Measurements from ENCODE around the gene RPAIN. TPM values are rescaled to one million over a fixed set of nuclear protein-coding genes. Genes with fewer than 3 reads are reported as not detected.
A peak's percentile ranks its signal among the peaks of the same experiment; 100 is the strongest.

The RPAIN gene, protein sequence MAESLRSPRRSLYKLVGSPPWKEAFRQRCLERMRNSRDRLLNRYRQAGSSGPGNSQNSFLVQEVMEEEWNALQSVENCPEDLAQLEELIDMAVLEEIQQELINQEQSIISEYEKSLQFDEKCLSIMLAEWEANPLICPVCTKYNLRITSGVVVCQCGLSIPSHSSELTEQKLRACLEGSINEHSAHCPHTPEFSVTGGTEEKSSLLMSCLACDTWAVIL
- total RNA-seq, result 79.3 TPM
- polyA plus RNA-seq, result 10 to 100 TPM; 32.3 to 39.1 (median 35.2) TPM

GRCh38 chr17:5419959-5420653, at the start of gene RPAIN:
Gene RPAIN, plus strand, starts transcription at chr17:5420182. Its CDS starts 29 bp downstream, at chr17:5420211.
- DNase-seq (peak; percentile 81 to 94 (median 90)), ATAC-seq (ENCODE audit: low read depth in 2 of 2) (peak; percentile 69 to 70)
- H3K4me1 ChIP-seq (ENCODE audit: control insufficient read depth, insufficient read depth, low read length, poor library complexity, severe bottlenecking), result peaks cover 43% of the 10 kb centered on the region
- no peaks in the 10 kb centered on the region for H3K27me3 ChIP-seq (ENCODE audit: control insufficient read depth, insufficient read depth, low read length)
- H3K27me3 Mint-ChIP-seq, result no peaks in the 10 kb centered on the region
- peak within 1 kb of the TSS; percentile 94 to 100 (median 98) for H3K4me3 Mint-ChIP-seq
- H3K36me3 ChIP-seq (ENCODE audit: control insufficient read depth, insufficient read depth, low read length), result peaks cover 59% of the 10 kb centered on the region
- H3K9me3 ChIP-seq (ENCODE audit: control insufficient read depth in 2 of 2, low read length in 2 of 2), result no peaks in the 10 kb centered on the region
- H3K27ac Mint-ChIP-seq, result peak within 1 kb of the TSS; percentile 95 to 100 (median 99)
- H3K4me1 Mint-ChIP-seq, result peaks cover 22 to 63% (median 28%) of the 10 kb centered on the region in 4 donors
- H3K9me3 Mint-ChIP-seq, result no peaks in the 10 kb centered on the region
- peak within 1 kb of the TSS; percentile 99 for H3K27ac ChIP-seq (ENCODE audit: insufficient read depth, low read length, poor library complexity, severe bottlenecking)
- H3K36me3 Mint-ChIP-seq, result peaks cover 24% of the 10 kb centered on the region
- H3K4me3 ChIP-seq (ENCODE audit: low read depth, low read length), result peak within 1 kb of the TSS; percentile 97

- no peak for ATAC-seq (ENCODE audit: low read depth in 2 of 2)
- H3K36me3 ChIP-seq (ENCODE audit: control insufficient read depth, insufficient read depth, low read length), result peaks cover 74% of the 10 kb centered on the region
- DNase-seq, result no peak
- Mint-ChIP-seq H3K4me1 (peaks cover 0 to 6% (median 3%) of the 10 kb centered on the region in 4 donors), H3K4me3 (no peak overlapping the region), H3K27me3 (no peaks in the 10 kb centered on the region), H3K9me3 (no peaks in the 10 kb centered on the region), H3K27ac (no peak overlapping the region), H3K36me3 (peaks cover 43% of the 10 kb centered on the region)
- no peaks in the 10 kb centered on the region for H3K4me1 ChIP-seq (ENCODE audit: control insufficient read depth, insufficient read depth, low read length, poor library complexity, severe bottlenecking)
- H3K9me3 ChIP-seq (ENCODE audit: control insufficient read depth in 2 of 2, low read length in 2 of 2), result no peaks in the 10 kb centered on the region
- H3K27me3 ChIP-seq (ENCODE audit: control insufficient read depth, insufficient read depth, low read length), result no peaks in the 10 kb centered on the region
- no peak overlapping the region for H3K27ac ChIP-seq (ENCODE audit: insufficient read depth, low read length, poor library complexity, severe bottlenecking)
- H3K4me3 ChIP-seq (ENCODE audit: low read depth, low read length), result no peak overlapping the region
These were observed 49.6 kb upstream of the RPAIN start for GRCh38 chr17:5370411-5370810.

- H3K36me3 ChIP-seq (ENCODE audit: control insufficient read depth, insufficient read depth, low read length), result peaks cover 84% of the 10 kb centered on the region
- DNase-seq (no peak), ATAC-seq (ENCODE audit: low read depth in 2 of 2) (no peak)
- H3K9me3 ChIP-seq (ENCODE audit: control insufficient read depth in 2 of 2, low read length in 2 of 2), result no peaks in the 10 kb centered on the region
- H3K27me3 Mint-ChIP-seq, result no peaks in the 10 kb centered on the region
- H3K4me3 ChIP-seq (ENCODE audit: low read depth, low read length), result no peak overlapping the region
- H3K4me3 Mint-ChIP-seq, result no peak overlapping the region
- H3K4me1 ChIP-seq (ENCODE audit: control insufficient read depth, insufficient read depth, low read length, poor library complexity, severe bottlenecking), result no peaks in the 10 kb centered on the region
- H3K4me1 Mint-ChIP-seq, result peaks cover 0 to 6% (median 3%) of the 10 kb centered on the region in 4 donors
- no peaks in the 10 kb centered on the region for H3K27me3 ChIP-seq (ENCODE audit: control insufficient read depth, insufficient read depth, low read length)
- no peaks in the 10 kb centered on the region for H3K9me3 Mint-ChIP-seq
- no peak overlapping the region for H3K27ac ChIP-seq (ENCODE audit: insufficient read depth, low read length, poor library complexity, severe bottlenecking)
- peaks cover 34% of the 10 kb centered on the region for H3K36me3 Mint-ChIP-seq
- H3K27ac Mint-ChIP-seq, result no peak overlapping the region
These were observed 46.9 kb upstream of the RPAIN start for GRCh38 chr17:5373112-5373511.

- H3K27ac Mint-ChIP-seq, result peak overlapping the region; percentile 31 to 71 (median 39)
- no peak overlapping the region for H3K4me3 Mint-ChIP-seq
These were observed 41.3 kb upstream of the RPAIN start for GRCh38 chr17:5378566-5379207.

DNA sequence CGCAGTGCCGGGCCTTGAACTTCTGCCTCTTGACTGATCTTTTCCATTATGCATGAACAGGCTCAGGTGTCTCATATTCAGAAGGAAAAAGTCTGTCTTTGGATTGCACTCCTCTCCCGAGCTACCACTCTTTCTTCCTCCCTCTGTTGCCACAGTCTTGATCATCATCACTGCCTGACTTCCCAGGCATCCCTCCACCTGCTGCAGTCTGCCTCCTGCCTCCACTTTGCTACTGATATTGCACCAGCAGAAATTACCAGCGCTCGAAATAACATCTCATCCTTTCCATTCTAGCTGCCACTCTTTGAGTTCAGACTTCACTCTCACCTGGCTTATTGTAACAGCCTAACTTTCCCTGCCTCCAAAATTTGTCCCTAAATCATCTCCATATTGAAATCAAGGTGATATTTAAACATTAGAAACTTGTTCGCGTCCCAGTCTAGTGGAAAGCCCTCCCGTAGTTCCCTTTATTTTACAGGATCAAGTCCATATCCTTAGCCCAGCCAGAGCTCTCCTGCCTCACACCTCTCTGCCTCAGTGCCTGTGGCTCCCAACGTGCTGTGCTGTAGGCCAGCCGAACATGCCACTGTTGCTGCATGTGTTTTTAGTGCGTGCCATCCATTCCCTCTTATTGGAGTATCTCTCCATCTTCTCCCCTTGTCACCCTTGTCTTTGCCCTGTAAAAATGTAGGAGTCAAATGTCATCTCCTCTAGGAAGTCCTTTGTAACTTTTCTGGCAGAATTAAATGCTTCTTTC, 40.5 kb upstream of the RPAIN start:
- H3K27ac ChIP-seq (ENCODE audit: insufficient read depth, low read length, poor library complexity, severe bottlenecking), result no peak overlapping the region
- no peak overlapping the region for H3K4me3 Mint-ChIP-seq
- no peak overlapping the region for H3K4me3 ChIP-seq (ENCODE audit: low read depth, low read length)
- H3K36me3 Mint-ChIP-seq, result peaks cover 43% of the 10 kb centered on the region
- peak overlapping the region; percentile 39 to 71 (median 69) for H3K27ac Mint-ChIP-seq
- no peaks in the 10 kb centered on the region for H3K9me3 ChIP-seq (ENCODE audit: control insufficient read depth in 2 of 2, low read length in 2 of 2)
- H3K27me3 Mint-ChIP-seq, result no peaks in the 10 kb centered on the region
- H3K4me1 Mint-ChIP-seq, result peaks cover 0 to 8% (median under 1%) of the 10 kb centered on the region in 4 donors
- DNase-seq, result no peak
- H3K36me3 ChIP-seq (ENCODE audit: control insufficient read depth, insufficient read depth, low read length), result peaks cover 91% of the 10 kb centered on the region
- no peaks in the 10 kb centered on the region for H3K27me3 ChIP-seq (ENCODE audit: control insufficient read depth, insufficient read depth, low read length)
- H3K4me1 ChIP-seq (ENCODE audit: control insufficient read depth, insufficient read depth, low read length, poor library complexity, severe bottlenecking), result no peaks in the 10 kb centered on the region
- H3K9me3 Mint-ChIP-seq, result no peaks in the 10 kb centered on the region
- ATAC-seq (ENCODE audit: low read depth in 2 of 2), result no peak

More at GRCh38 chr17:5378566-5379207, 41.3 kb upstream of the RPAIN start:
- Histone ChIP-seq H3K4me3 (ENCODE audit: low read depth, low read length) (no peak overlapping the region), H3K27me3 (ENCODE audit: control insufficient read depth, insufficient read depth, low read length) (no peaks in the 10 kb centered on the region), H3K36me3 (ENCODE audit: control insufficient read depth, insufficient read depth, low read length) (peaks cover 89% of the 10 kb centered on the region), H3K9me3 (ENCODE audit: control insufficient read depth in 2 of 2, low read length in 2 of 2) (no peaks in the 10 kb centered on the region), H3K27ac (ENCODE audit: insufficient read depth, low read length, poor library complexity, severe bottlenecking) (no peak overlapping the region), H3K4me1 (ENCODE audit: control insufficient read depth, insufficient read depth, low read length, poor library complexity, severe bottlenecking) (no peaks in the 10 kb centered on the region)
- DNase-seq (no peak), ATAC-seq (ENCODE audit: low read depth in 2 of 2) (no peak)
- H3K9me3 Mint-ChIP-seq, result no peaks in the 10 kb centered on the region
- peaks cover 0 to 8% (median under 1%) of the 10 kb centered on the region in 4 donors for H3K4me1 Mint-ChIP-seq
- peaks cover 45% of the 10 kb centered on the region for H3K36me3 Mint-ChIP-seq
- H3K27me3 Mint-ChIP-seq, result no peaks in the 10 kb centered on the region

DNA sequence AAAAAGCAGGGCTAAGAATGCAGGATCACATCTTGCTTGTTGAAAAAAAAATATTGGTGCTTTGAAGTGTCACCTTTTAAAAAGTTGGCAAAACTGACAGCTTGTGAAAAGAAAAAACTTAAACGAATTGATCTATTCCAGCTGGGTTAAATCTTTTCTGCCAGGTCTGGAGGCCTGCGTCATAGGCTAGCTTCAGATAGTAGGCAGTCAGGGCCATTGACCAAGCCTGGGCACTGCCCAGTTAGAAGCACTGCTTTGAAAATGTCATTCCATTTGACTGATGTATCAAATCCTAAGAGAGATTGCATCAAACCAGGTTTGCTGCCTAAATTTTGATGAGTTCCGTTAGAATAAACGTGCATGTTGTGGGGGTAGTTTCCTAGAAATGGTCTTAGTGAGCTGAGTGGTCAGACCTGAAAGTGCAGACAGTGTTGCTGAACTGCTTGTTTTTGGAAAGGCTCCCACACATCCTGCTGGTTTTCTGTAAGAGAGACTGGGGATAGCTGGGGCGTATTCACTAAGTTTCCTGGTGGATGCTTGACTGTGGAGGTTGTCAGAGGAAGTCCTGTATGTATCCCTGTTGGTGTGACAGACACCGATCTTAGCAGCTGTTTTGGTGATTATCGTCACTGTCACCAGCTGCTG, 39.4 kb upstream of the RPAIN start:
- no peak overlapping the region for H3K4me3 Mint-ChIP-seq
- Histone ChIP-seq H3K4me3 (ENCODE audit: low read depth, low read length) (no peak overlapping the region), H3K27ac (ENCODE audit: insufficient read depth, low read length, poor library complexity, severe bottlenecking) (no peak overlapping the region), H3K4me1 (ENCODE audit: control insufficient read depth, insufficient read depth, low read length, poor library complexity, severe bottlenecking) (no peaks in the 10 kb centered on the region), H3K27me3 (ENCODE audit: control insufficient read depth, insufficient read depth, low read length) (no peaks in the 10 kb centered on the region), H3K36me3 (ENCODE audit: control insufficient read depth, insufficient read depth, low read length) (peaks cover 95% of the 10 kb centered on the region), H3K9me3 (ENCODE audit: control insufficient read depth in 2 of 2, low read length in 2 of 2) (no peaks in the 10 kb centered on the region)
- H3K27me3 Mint-ChIP-seq, result no peaks in the 10 kb centered on the region
- no peak for ATAC-seq (ENCODE audit: low read depth in 2 of 2)
- no peak for DNase-seq
- H3K9me3 Mint-ChIP-seq, result no peaks in the 10 kb centered on the region
- peaks cover 43% of the 10 kb centered on the region for H3K36me3 Mint-ChIP-seq
- H3K4me1 Mint-ChIP-seq, result peaks cover 0 to 8% (median under 1%) of the 10 kb centered on the region in 4 donors
- no peak overlapping the region for H3K27ac Mint-ChIP-seq

DNA sequence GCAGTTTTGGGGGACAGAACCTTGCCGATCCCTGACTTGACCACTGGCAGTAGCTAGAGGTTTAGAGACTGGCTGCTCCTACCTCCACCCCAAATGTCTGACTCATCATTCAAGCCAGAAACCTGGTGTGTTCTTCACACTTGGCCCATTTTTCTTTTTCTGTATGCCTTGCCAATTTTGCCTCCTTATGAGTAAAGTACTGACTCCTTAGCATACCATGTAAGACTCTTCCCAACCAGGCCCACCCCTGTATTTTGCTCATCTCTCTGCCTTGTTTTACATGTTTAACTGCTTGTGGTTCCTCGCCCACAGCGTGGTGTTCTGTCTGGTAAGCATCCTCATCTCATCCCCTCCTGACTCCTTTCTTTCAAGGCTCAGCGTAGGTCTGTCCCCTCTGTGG, 38.4 kb upstream of the RPAIN start:
- Mint-ChIP-seq H3K4me3 (peak overlapping the region in 1 of 4 donors; percentile 59), H3K36me3 (peaks cover 48% of the 10 kb centered on the region), H3K4me1 (peaks cover 0 to 8% (median under 1%) of the 10 kb centered on the region in 4 donors), H3K27me3 (no peaks in the 10 kb centered on the region), H3K9me3 (no peaks in the 10 kb centered on the region), H3K27ac (peak overlapping the region in 1 of 3 donors; percentile 11)
- ATAC-seq (ENCODE audit: low read depth in 2 of 2) (no peak), DNase-seq (no peak)
- no peaks in the 10 kb centered on the region for H3K27me3 ChIP-seq (ENCODE audit: control insufficient read depth, insufficient read depth, low read length)
- peaks cover 96% of the 10 kb centered on the region for H3K36me3 ChIP-seq (ENCODE audit: control insufficient read depth, insufficient read depth, low read length)
- H3K27ac ChIP-seq (ENCODE audit: insufficient read depth, low read length, poor library complexity, severe bottlenecking), result no peak overlapping the region
- H3K4me3 ChIP-seq (ENCODE audit: low read depth, low read length), result no peak overlapping the region
- no peaks in the 10 kb centered on the region for H3K4me1 ChIP-seq (ENCODE audit: control insufficient read depth, insufficient read depth, low read length, poor library complexity, severe bottlenecking)
- no peaks in the 10 kb centered on the region for H3K9me3 ChIP-seq (ENCODE audit: control insufficient read depth in 2 of 2, low read length in 2 of 2)
